ENCODE measurements around the gene PNMA6E. TPM values are rescaled to one million over a fixed set of nuclear protein-coding genes. Genes with fewer than 3 reads are reported as not detected.

Gene PNMA6E
- total and polyA plus RNA-seq, 9 of the 15 experiments (the other 6 are each of a cell fraction or from before 2014, with no cell fraction given): 0.03 TPM; not detected in 8

DNA sequence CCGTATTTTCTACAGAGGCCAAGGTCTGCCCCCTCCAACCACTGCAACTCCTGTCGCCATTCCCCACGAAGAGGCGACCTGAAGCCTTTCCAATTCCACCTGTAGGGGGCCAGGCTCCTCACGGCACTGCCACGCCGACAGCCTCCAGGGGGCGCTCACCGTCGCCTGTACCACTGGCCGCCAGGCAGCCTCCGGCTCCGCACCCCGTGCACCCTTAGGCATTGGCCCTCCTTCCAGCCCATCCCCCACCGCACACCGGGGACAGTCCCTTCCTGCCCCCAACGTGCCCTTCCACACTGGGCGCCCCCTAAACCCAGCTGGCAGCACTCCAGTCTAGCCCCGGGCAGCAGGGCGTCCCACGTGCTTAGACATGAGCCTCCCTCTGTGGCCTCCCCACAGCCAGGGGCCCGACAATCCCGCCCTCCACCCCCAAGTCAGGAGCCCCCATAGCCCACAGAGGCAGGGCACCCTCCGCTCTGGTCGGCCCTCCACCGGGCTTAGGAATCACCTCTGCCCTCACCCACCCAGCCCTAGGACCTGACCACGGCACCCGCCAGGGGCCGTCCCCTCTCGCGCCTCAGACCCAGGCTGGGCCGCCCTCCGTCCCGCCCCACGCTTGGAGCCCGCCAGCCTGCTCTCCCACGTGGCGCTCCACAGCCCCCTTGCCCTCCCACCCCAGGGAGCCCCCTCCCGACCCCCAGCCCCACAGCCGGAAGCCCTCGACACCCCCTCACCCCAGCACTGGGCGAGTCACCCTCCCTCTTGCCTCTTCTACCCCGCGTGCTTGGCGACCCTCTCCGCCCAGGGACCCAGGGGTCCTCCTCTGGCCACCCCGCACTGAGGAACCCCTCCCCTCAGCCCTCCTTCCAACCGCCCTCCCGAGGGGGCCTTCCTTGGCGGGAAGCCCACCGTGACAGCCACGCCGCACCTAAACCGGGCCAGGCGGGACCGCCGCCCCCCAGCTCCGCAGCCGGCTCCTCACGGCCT lies 711 bp downstream of the PNMA6E start (continued):
- TF ChIP-seq, protein P1, sequence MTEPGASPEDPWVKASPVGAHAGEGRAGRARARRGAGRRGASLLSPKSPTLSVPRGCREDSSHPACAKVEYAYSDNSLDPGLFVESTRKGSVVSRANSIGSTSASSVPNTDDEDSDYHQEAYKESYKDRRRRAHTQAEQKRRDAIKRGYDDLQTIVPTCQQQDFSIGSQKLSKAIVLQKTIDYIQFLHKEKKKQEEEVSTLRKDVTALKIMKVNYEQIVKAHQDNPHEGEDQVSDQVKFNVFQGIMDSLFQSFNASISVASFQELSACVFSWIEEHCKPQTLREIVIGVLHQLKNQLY (CRISPR knock-in tag; conservative IDR thresholded peaks at IDR 0.05): no peak
- TF ChIP-seq ILF3 (IDR thresholded peaks at IDR 0.05; ENCODE audit: borderline replicate concordance): no peak
- TF ChIP-seq, protein P2, sequence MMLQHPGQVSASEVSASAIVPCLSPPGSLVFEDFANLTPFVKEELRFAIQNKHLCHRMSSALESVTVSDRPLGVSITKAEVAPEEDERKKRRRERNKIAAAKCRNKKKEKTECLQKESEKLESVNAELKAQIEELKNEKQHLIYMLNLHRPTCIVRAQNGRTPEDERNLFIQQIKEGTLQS (IDR thresholded peaks at IDR 0.05): no peak
- TF ChIP-seq, protein P2 (CRISPR knock-in tag; conservative IDR thresholded peaks at IDR 0.05): no peak
- TF ChIP-seq KAT7 (CRISPR knock-in tag; IDR thresholded peaks at IDR 0.05; ENCODE audit: borderline replicate concordance): no peak
- no peak for TF ChIP-seq FOXP1 (CRISPR knock-in tag; IDR thresholded peaks at IDR 0.05)
- TF ChIP-seq ZKSCAN1 (IDR thresholded peaks at IDR 0.05; ENCODE audit: low read depth, low read length): no peak
- TF ChIP-seq SAFB (IDR thresholded peaks at IDR 0.05; ENCODE audit: borderline replicate concordance, low read depth, low read length): no peak
- no peak for TF ChIP-seq ZBTB1 (CRISPR knock-in tag; IDR thresholded peaks at IDR 0.05; ENCODE audit: borderline replicate concordance, low read depth)
- TF ChIP-seq, protein P3, sequence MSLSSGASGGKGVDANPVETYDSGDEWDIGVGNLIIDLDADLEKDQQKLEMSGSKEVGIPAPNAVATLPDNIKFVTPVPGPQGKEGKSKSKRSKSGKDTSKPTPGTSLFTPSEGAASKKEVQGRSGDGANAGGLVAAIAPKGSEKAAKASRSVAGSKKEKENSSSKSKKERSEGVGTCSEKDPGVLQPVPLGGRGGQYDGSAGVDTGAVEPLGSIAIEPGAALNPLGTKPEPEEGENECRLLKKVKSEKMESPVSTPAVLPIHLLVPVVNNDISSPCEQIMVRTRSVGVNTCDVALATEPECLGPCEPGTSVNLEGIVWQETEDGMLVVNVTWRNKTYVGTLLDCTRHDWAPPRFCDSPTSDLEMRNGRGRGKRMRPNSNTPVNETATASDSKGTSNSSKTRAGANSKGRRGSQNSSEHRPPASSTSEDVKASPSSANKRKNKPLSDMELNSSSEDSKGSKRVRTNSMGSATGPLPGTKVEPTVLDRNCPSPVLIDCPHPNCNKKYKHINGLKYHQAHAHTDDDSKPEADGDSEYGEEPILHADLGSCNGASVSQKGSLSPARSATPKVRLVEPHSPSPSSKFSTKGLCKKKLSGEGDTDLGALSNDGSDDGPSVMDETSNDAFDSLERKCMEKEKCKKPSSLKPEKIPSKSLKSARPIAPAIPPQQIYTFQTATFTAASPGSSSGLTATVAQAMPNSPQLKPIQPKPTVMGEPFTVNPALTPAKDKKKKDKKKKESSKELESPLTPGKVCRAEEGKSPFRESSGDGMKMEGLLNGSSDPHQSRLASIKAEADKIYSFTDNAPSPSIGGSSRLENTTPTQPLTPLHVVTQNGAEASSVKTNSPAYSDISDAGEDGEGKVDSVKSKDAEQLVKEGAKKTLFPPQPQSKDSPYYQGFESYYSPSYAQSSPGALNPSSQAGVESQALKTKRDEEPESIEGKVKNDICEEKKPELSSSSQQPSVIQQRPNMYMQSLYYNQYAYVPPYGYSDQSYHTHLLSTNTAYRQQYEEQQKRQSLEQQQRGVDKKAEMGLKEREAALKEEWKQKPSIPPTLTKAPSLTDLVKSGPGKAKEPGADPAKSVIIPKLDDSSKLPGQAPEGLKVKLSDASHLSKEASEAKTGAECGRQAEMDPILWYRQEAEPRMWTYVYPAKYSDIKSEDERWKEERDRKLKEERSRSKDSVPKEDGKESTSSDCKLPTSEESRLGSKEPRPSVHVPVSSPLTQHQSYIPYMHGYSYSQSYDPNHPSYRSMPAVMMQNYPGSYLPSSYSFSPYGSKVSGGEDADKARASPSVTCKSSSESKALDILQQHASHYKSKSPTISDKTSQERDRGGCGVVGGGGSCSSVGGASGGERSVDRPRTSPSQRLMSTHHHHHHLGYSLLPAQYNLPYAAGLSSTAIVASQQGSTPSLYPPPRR (CRISPR knock-in tag; IDR thresholded peaks at IDR 0.05; ENCODE audit: borderline replicate concordance): no peak
- TF ChIP-seq NFE2L1 (tag; IDR thresholded peaks at IDR 0.05; ENCODE audit: borderline replicate concordance, low read depth): no peak
- TF ChIP-seq CC2D1A (IDR thresholded peaks at IDR 0.05): no peak
- no peak for TF ChIP-seq RBM39 (optimal IDR thresholded peaks at IDR 0.05; ENCODE audit: low read depth, low read length)
- TF ChIP-seq KHSRP (IDR thresholded peaks at IDR 0.05): no peak
- TF ChIP-seq ZNF184 (CRISPR knock-in tag; IDR thresholded peaks at IDR 0.05): no peak
- no peak for TF ChIP-seq ZNF41 (CRISPR knock-in tag; conservative IDR thresholded peaks at IDR 0.05)
- TF ChIP-seq SMARCE1 (IDR thresholded peaks at IDR 0.05): no peak
- peak; percentile 64 for TF ChIP-seq CREM (IDR thresholded peaks at IDR 0.05; ENCODE audit: low read depth)
- TF ChIP-seq HNRNPUL1 (IDR thresholded peaks at IDR 0.05; ENCODE audit: low read length): no peak
- TF ChIP-seq MAFF (IDR thresholded peaks at IDR 0.05; ENCODE audit: low read length): no peak
- no peak for TF ChIP-seq ELF1 (tag; IDR thresholded peaks at IDR 0.05)
- TF ChIP-seq FOXK1 (CRISPR knock-in tag; IDR thresholded peaks at IDR 0.05; ENCODE audit: borderline replicate concordance): no peak
- TF ChIP-seq ZNF436 (CRISPR knock-in tag; IDR thresholded peaks at IDR 0.05): no peak

Data from K562 (cell line).